ENCODE results near the gene MIA.
A peak's percentile ranks its signal among the peaks of the same experiment; 100 is the strongest.
"Not testable (repeated sequence)": the region's sequence is repeated elsewhere in the genome, so short reads cannot be mapped to it uniquely, and the experiment has no call there.

The MIA gene

GRCh38 chr19:40774916-40775631 lies at the start of gene MIA:
Gene MIA (plus strand): TSS chr19:40775521. CDS start chr19:40775543, 22 bp downstream.
- DNase-seq (ENCODE audit: low read depth) = no peak

DNA sequence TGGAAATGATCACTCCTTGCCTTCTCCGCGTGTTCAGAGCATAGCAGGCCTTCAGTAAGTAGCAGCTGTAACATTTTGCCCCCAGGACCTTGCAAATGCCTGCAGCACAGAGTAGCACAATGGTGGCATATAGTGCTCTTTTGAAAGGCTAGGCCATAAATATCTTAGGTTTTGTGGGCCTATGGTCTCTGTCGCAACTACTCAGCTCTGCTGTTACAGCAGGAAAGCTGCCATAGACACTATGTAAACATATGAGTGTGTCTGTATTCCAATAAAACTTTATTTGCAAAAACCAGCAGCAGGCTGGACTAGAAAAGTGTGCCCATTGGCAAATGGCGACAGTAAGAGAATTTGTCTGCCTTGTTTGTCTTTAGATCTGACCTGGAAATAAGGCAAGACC lies 49.0 kb upstream of the MIA start:
- no peak for DNase-seq (ENCODE audit: low read depth)

DNA sequence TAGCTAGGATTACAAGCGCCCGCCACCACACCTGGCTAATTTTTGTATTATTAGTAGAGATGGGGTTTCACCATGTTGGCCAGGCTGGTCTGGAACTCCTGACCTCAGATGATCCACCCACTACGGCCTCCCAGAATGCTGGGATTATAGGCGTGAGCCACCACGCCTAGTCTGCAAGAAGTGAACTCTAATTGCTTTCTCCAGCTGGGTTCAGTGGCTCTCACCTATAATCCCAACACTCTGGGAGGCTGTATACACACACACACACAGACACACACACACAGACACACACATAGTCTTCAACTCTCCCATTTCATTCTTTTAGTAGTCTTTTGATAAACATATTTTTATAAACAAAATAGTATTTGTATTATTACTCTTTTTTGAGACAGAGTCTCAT lies 45.3 kb upstream of the MIA start:
- DNase-seq (ENCODE audit: low read depth) = not testable (repeated sequence)

GRCh38 chr19:40732304-40732703 lies 43.0 kb upstream of the MIA start:
- DNase-seq (ENCODE audit: low read depth) = not testable (repeated sequence)

GRCh38 chr19:40733149-40733548 lies 42.2 kb upstream of the MIA start:
- no peak for DNase-seq (ENCODE audit: low read depth)

DNA sequence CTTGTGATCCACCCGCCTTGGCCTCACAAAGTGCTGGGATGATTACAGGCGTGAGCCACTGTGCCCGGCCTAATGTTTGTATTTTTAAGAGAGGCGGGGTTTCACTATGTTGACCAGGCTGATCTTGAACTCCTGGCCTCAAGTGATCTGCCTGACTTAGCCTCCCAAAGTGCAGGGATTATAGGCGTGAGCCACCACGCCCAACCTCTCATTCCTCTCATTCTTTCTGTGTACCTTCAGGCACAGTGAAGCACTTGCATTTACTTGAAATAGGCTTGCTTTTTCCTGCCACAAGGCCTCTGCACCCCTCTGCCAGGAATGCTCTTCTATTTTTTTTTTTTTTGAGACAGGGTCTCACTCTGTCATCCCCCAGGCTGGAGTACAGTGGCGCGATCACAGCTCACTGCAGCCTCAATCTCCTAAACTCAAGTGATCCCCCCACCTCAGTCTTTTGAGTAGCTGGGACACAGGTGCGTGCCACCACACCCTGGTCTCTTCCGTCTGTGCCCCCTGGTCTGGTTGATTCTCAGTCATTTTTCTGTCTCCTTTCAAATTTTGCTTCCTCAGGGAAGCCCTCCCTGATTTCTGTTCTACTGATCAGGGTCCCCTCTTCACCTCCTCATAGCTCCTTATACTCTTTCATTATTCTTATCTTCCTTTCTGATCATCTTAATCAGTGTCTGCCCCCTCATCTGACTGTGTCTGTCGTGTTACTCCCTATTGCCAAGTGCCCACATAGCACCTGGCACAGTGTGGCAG lies 40.1 kb upstream of the MIA start:
- DNase-seq (ENCODE audit: low read depth) = no peak

DNA sequence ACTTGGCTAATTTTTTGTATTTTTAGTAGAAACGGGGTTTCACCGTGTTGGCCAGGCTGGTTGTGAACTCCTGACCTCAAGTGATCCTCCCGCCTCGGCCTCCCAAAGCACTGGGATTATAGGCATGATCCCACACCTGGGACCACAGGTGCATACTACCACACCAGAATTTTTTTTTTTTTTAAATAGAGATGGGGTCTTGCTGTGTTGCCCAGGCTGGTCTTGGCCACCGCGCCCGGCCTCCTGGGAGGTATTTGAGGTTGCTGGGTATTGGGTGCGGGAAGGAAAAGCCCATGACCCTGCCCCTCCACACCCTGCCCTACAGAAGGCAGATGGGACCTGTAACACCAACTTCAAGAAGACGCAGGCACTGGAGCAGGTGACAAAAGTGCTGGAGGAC lies 38.7 kb upstream of the MIA start:
- DNase-seq (ENCODE audit: low read depth) = no peak

GRCh38 chr19:40737102-40737644 lies 38.1 kb upstream of the MIA start:
- no peak for DNase-seq (ENCODE audit: low read depth)

GRCh38 chr19:40739030-40739839 lies 36.1 kb upstream of the MIA start:
- no peak for DNase-seq (ENCODE audit: low read depth)

GRCh38 chr19:40739871-40740703 lies 35.2 kb upstream of the MIA start:
- DNase-seq (ENCODE audit: low read depth) = no peak

GRCh38 chr19:40740747-40741146 lies 34.6 kb upstream of the MIA start:
- DNase-seq (ENCODE audit: low read depth) = peak; percentile 92

- no peak for DNase-seq (ENCODE audit: low read depth)
These were observed 33.6 kb upstream of the MIA start for GRCh38 chr19:40741527-40742390.

DNA sequence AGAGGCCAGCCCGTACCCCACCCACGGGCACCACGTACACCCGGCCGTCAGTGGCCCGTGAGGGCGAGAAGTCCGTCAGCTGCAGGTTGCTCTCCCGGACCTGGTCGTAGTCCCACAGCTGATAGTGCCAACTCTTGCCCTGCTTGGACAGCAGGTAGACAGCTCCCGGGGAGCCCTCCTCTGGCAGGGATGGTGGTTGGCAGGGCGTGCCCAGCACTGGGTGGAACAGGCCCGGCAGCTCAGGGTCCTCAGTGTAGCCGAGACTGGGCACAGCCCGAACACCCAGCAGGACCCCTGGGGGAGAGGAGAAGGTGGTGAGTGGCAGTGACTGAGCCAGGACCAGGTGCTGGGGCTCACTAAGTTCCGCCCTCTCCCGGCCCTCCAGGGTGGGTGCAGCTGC lies 32.8 kb upstream of the MIA start:
- no peak for DNase-seq (ENCODE audit: low read depth)

GRCh38 chr19:40742886-40743285 lies 32.4 kb upstream of the MIA start:
- no peak for DNase-seq (ENCODE audit: low read depth)

DNA sequence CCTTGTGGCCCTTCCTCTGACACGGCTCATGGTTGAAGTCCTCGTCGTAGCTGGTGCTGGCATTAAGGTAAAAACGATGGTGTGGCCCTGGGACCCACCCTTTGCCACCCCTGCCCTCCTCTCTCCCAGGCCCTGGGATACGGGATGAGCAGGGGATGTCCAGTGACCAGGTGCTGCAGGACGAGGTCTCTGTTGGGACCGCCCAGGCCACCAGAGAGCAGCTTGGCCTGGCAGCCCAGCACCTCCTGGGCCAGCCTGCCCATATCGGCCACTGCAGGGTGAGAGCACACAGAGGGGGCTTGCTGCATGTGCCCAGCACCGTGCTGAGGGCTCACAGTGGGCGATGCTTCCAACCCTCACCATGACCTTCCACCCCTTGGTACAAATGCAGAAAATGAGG lies 31.4 kb upstream of the MIA start:
- no peak for DNase-seq (ENCODE audit: low read depth)

DNA sequence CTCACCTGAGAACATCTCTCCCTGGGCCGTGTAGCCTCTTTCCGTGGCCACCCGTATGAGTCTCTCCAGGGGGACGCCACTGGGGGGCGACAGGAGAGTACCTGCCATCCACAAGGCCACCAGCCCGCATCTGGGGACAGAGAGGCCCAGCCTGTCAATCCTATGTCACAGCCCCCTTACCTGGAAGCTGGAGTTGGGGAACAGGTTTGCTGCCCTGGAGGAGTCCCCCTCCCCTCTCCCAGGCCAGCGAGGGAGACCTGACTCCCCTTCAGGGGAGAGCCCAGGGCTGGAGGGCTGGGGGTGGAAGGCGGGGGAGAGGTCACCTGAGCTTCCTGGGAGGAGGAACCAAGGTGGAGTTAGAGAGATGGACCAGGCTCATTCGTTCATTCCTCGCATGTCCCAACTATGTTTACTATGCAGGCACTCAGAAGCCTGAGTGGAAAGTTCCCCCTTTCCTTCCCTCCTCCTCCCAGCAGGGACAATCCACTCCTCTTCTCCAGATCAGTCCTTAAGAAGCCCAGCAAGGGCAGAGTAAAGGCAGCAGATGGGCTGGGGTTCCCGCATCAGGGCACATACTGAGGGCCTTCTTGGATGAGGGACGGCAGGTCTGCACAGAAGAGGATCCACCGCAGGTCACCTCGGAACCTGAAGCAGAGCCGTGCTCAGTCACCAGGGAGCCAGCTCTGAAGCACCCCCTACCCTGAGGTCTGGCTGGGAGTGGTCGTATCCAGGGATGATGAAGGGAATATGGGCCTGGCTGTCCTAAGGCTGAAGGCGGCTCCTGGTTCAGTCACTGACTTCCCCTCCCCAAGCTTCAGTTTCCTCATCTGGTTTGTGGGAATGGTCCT lies 30.5 kb upstream of the MIA start:
- DNase-seq (ENCODE audit: low read depth) = no peak

DNA sequence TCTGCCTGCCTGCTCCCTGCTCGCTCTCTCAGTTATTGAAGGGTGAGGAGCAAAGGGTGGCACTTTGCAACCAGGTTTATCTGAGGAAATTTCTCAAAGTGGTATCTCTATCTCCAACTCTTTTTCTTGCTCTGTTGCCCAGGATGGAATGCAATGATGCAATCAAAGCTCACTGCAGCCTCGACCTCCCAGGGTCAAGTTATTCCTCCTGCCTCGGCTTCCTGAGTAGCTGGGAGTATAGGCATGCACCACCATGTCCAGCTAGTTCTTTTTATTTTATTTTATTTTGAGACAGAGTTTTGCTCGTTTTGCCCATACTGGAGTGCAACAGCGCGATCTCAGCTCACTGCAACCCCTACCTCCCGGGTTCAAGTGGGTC lies 29.9 kb upstream of the MIA start:
- DNase-seq (ENCODE audit: low read depth) = peak; percentile 69

GRCh38 chr19:40747536-40747935 lies 27.8 kb upstream of the MIA start:
- no peak for DNase-seq (ENCODE audit: low read depth)

DNA sequence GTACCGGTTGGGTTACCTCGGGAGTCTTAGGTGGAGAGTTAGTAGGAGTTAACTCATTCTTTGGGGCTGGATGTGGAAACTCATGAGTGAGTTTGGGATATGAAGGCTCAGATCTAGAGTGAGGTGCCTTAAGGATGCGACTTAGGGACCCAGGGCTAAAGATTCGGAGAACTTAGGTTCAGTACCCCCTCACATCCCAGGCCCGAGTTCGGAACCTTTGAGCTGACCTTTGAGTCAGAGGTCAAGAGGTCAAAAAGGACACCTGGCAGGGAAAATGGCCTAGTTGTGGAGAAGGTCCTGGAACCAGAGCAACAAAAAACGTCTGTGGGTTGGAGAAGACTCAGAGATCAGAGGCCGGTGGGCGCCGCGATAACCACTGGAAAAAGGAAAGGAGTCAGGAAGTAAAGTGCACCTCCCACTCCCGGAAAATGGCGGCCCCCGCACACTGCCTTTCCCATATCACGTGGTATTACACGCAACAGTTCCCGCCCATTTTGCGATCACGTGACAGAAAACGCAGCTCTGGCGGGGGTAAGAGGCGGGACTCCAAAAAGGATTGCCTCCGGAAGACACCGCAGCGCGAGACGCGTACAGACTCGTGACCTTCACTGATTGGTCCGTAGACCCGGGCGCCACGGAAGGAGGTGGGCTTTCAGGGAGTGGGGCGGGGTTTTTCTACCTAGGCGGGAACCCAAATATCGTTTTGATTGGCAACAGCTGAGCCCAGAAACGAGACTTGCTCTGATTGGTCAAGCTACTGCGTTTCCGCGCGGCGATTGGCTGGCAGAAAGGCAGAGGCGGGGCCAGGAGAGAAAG lies 25.1 kb upstream of the MIA start, which contains the start of gene ACTMAP:
TSS of gene ACTMAP (minus strand) at position 420 of the 816 bp plus-strand sequence. CDS start 674 bp downstream, outside the sequence.
- DNase-seq (ENCODE audit: low read depth) = peak; percentile 100
